GM23248 (cell line): ENCODE results near the gene SLC5A4. TPM values are rescaled to one million over a fixed set of nuclear protein-coding genes. Genes with fewer than 3 reads are reported as not detected.

Source experiments
- DNase-seq: peaks from one replicate; pipeline ENCODE4 v3.0.0-alpha.2; 2015
- H2AFZ ChIP-seq: fragments of 200-600 bp; sonication (generic); 2 replicates; pipeline ENCODE4 v1.6.1; 2016; ENCODE audit warnings: antibody characterized with exemption
- H3F3A ChIP-seq: fragments of 200-600 bp; sonication (generic); 2 replicates; pipeline ENCODE4 v1.6.1; 2016; ENCODE audit warnings: mild to moderate bottlenecking, antibody characterized with exemption, mixed run types; ENCODE audit not compliant: insufficient read depth
- H3K27ac ChIP-seq: fragments of 200-600 bp; sonication (generic); 2 replicates; pipeline ENCODE4 v1.5.1; 2016; ENCODE audit warnings: mild to moderate bottlenecking
- H3K27me3 ChIP-seq: fragments of 200-600 bp; sonication (generic); replicated peaks from 2 replicates; pipeline ENCODE4 v1.6.1; 2016; ENCODE audit warnings: mild to moderate bottlenecking; ENCODE audit not compliant: insufficient read depth
- H3K36me3 ChIP-seq: fragments of 200-600 bp; sonication (generic); 2 replicates; pipeline ENCODE4 v1.6.1; 2016; ENCODE audit warnings: low read depth, mild to moderate bottlenecking
- H3K4me1 ChIP-seq: fragments of 200-600 bp; sonication (generic); 2 replicates; pipeline ENCODE4 v1.6.1; 2016; ENCODE audit warnings: mild to moderate bottlenecking; ENCODE audit not compliant: insufficient read depth
- H3K4me2 ChIP-seq: fragments of 200-600 bp; sonication (generic); one replicate; pipeline ENCODE4 v1.6.1; 2016; ENCODE audit warnings: mild to moderate bottlenecking; ENCODE audit not compliant: unreplicated experiment
- H3K4me3 ChIP-seq: fragments of 200-600 bp; sonication (generic); 2 replicates; pipeline ENCODE4 v1.5.1; 2016; ENCODE audit warnings: mild to moderate bottlenecking
- H3K79me2 ChIP-seq: fragments of 200-600 bp; sonication (generic); 2 replicates; pipeline ENCODE4 v1.6.1; 2016; ENCODE audit warnings: mild to moderate bottlenecking; ENCODE audit not compliant: insufficient read depth
- H3K9ac ChIP-seq: fragments of 200-600 bp; sonication (generic); 2 replicates; pipeline ENCODE4 v1.6.1; 2016; ENCODE audit warnings: mild to moderate bottlenecking
- H3K9me2 ChIP-seq: fragments of 200-600 bp; sonication (generic); 2 replicates; pipeline ENCODE4 v1.6.1; 2016; ENCODE audit warnings: mixed run types, mild to moderate bottlenecking, moderate library complexity; ENCODE audit not compliant: insufficient read depth
- H3K9me3 ChIP-seq: fragments of 200-600 bp; sonication (generic); one replicate; pipeline ENCODE4 v1.6.1; 2017; ENCODE audit warnings: low read depth
- H4K20me1 ChIP-seq: fragments of 200-600 bp; sonication (generic); 2 replicates; pipeline ENCODE4 v1.6.0; 2016; ENCODE audit not compliant: insufficient read depth
- EZH2 ChIP-seq: fragments of 200-600 bp; sonication (generic); IDR thresholded peaks from 2 replicates; pipeline ENCODE4 v1.6.1; 2018; ENCODE audit warnings: antibody characterized with exemption, mild to moderate bottlenecking; ENCODE audit not compliant: insufficient read depth, poor library complexity, severe bottlenecking
- EZH2phosphoT487 ChIP-seq: fragments of 200-600 bp; sonication (generic); IDR thresholded peaks from 2 replicates; pipeline ENCODE4 v1.6.1; 2018; ENCODE audit warnings: antibody characterized with exemption, moderate library complexity, mild to moderate bottlenecking, low read depth; ENCODE audit not compliant: insufficient read depth
- WGBS, 2 experiments: methylation state at CpG; one replicate each; pipeline ENCODE4 v1.1.6; 2015 to 2017; ENCODE audit warnings: low lambda C conversion rate in 2 of 2, low coverage in 1 of 2; ENCODE audit errors: missing lambda C conversion rate in 2 of 2; 5-methylcytosine and 5-hydroxymethylcytosine counted together
- in situ Hi-C: fragments of 300-500 bp; cut with MboI; formaldehyde crosslinking; loops from 2 replicates; pipeline ENCODE4 v1.15.0; 2020
- polyA plus RNA-seq: library from polyadenylated mRNA; unstranded; fragments of >200 nt; fragmentation: Nextera tagmentation; extraction: Ambion mirVana; gene quantifications from 2 replicates; pipeline ENCODE4 v1.2.1, GENCODE V29; 2016
- total RNA-seq: library from RNA; depleted of rRNA; stranded (reverse); fragments of >200 nt; shearing (Covaris generic); gene quantifications from 2 replicates; pipeline ENCODE4 v1.2.3, GENCODE V29; 2014

The SLC5A4 gene
- total and polyA plus RNA-seq, 2 experiments from 2014 or later, result not detected

GRCh38 chr22:32255726-32256125 lies 579 bp upstream of the SLC5A4 start:
- H4K20me1 ChIP-seq, result no peaks in the 10 kb centered on the region
- H3K9me3 ChIP-seq, result no peaks in the 10 kb centered on the region
- H3F3A ChIP-seq, result no peaks in the 10 kb centered on the region
- no peak overlapping the region for H3K4me2 ChIP-seq
- 40 to 49% methylated on average over 3 of the region's 3 CpGs for WGBS, 2 experiments
- no peak overlapping the region for H3K4me3 ChIP-seq
- no peaks in the 10 kb centered on the region for H3K4me1 ChIP-seq
- H3K27me3 ChIP-seq, result peaks cover 9% of the 10 kb centered on the region; the same call in 1 of the 2 replicates
- no peaks in the 10 kb centered on the region for H3K36me3 ChIP-seq
- TF ChIP-seq EZH2, result no peak
- no peak for TF ChIP-seq EZH2phosphoT487
- no peak overlapping the region for H3K27ac ChIP-seq
- no peak for DNase-seq
- no peaks in the 10 kb centered on the region for H3K9me2 ChIP-seq
- no peak overlapping the region for H2AFZ ChIP-seq
- H3K79me2 ChIP-seq, result no peaks in the 10 kb centered on the region
- in situ Hi-C loops, result no loop called here
- H3K9ac ChIP-seq, result no peak overlapping the region

- H3K27me3 ChIP-seq, result peaks cover 4% of the 10 kb centered on the region; the same call in 1 of the 2 replicates
These were observed 5.9 kb downstream of the SLC5A4 start for GRCh38 chr22:32249231-32249630.

GRCh38 chr22:32248276-32248675 lies 6.9 kb downstream of the SLC5A4 start:
- no peaks in the 10 kb centered on the region for H3F3A ChIP-seq
- WGBS, 2 experiments, result 14 to 23% methylated on average over 1 of the region's 1 CpG
- no peak for TF ChIP-seq EZH2phosphoT487

More at GRCh38 chr22:32249231-32249630, 5.9 kb downstream of the SLC5A4 start:
- WGBS, 2 experiments, result 53 to 57% methylated on average over 1 of the region's 1 CpG
- Histone ChIP-seq H3K4me2 (no peak overlapping the region), H3K9ac (no peak overlapping the region), H3K36me3 (no peaks in the 10 kb centered on the region), H2AFZ (no peak overlapping the region), H3K4me1 (no peaks in the 10 kb centered on the region), H3K4me3 (no peak overlapping the region), H3K27ac (no peak overlapping the region), H4K20me1 (no peaks in the 10 kb centered on the region), H3K9me2 (no peaks in the 10 kb centered on the region), H3K9me3 (no peaks in the 10 kb centered on the region), H3K79me2 (no peaks in the 10 kb centered on the region), H3F3A (no peaks in the 10 kb centered on the region)
- TF ChIP-seq EZH2phosphoT487 (no peak), EZH2 (no peak)
- in situ Hi-C loops, result no loop called here
- DNase-seq, result no peak

GRCh38 chr22:32246166-32246565 lies 9.0 kb downstream of the SLC5A4 start:
- H3K9me2 ChIP-seq, result no peaks in the 10 kb centered on the region
- H3K27ac ChIP-seq, result no peak overlapping the region
- H3K27me3 ChIP-seq, result no peaks in the 10 kb centered on the region; the same call in 1 of the 2 replicates
- H4K20me1 ChIP-seq, result no peaks in the 10 kb centered on the region
- H3K9me3 ChIP-seq, result no peaks in the 10 kb centered on the region
- H3K4me3 ChIP-seq, result no peak overlapping the region
- in situ Hi-C loops, result no loop called here
- no peak for TF ChIP-seq EZH2phosphoT487
- TF ChIP-seq EZH2, result no peak
- no peaks in the 10 kb centered on the region for H3K4me1 ChIP-seq
- no peaks in the 10 kb centered on the region for H3K79me2 ChIP-seq
- H3F3A ChIP-seq, result no peaks in the 10 kb centered on the region
- DNase-seq, result no peak
- no peaks in the 10 kb centered on the region for H3K36me3 ChIP-seq
- no peak overlapping the region for H3K9ac ChIP-seq
- no peak overlapping the region for H2AFZ ChIP-seq
- H3K4me2 ChIP-seq, result no peak overlapping the region
- WGBS, 2 experiments, result 25 to 30% methylated on average over 5 of the region's 5 CpGs

More at GRCh38 chr22:32248276-32248675, 6.9 kb downstream of the SLC5A4 start:
- no peaks in the 10 kb centered on the region for H4K20me1 ChIP-seq
- DNase-seq, result no peak
- H3K4me3 ChIP-seq, result no peak overlapping the region
- H3K4me2 ChIP-seq, result no peak overlapping the region
- no peak overlapping the region for H3K27ac ChIP-seq
- no peaks in the 10 kb centered on the region for H3K4me1 ChIP-seq
- H3K27me3 ChIP-seq, result peaks cover 4% of the 10 kb centered on the region; the same call in 1 of the 2 replicates
- no peaks in the 10 kb centered on the region for H3K36me3 ChIP-seq
- in situ Hi-C loops, result no loop called here
- no peak overlapping the region for H2AFZ ChIP-seq
- no peaks in the 10 kb centered on the region for H3K79me2 ChIP-seq
- H3K9me3 ChIP-seq, result no peaks in the 10 kb centered on the region
- H3K9ac ChIP-seq, result no peak overlapping the region
- no peaks in the 10 kb centered on the region for H3K9me2 ChIP-seq

- in situ Hi-C loops, result no loop called here
- TF ChIP-seq EZH2, result no peak
- no peak for TF ChIP-seq EZH2phosphoT487
- H3K36me3 ChIP-seq, result no peaks in the 10 kb centered on the region
- H3K4me1 ChIP-seq, result no peaks in the 10 kb centered on the region
- H3K4me2 ChIP-seq, result no peak overlapping the region
- DNase-seq, result no peak
- H3K27me3 ChIP-seq, result peaks cover 3% of the 10 kb centered on the region; the same call in 1 of the 2 replicates
- H3K9me2 ChIP-seq, result no peaks in the 10 kb centered on the region
- WGBS, 2 experiments, result 50 to 53% methylated on average over 3 of the region's 3 CpGs
- no peaks in the 10 kb centered on the region for H4K20me1 ChIP-seq
- no peak overlapping the region for H2AFZ ChIP-seq
- no peaks in the 10 kb centered on the region for H3K9me3 ChIP-seq
- no peaks in the 10 kb centered on the region for H3K79me2 ChIP-seq
- no peaks in the 10 kb centered on the region for H3F3A ChIP-seq
- no peak overlapping the region for H3K27ac ChIP-seq
- no peak overlapping the region for H3K4me3 ChIP-seq
- no peak overlapping the region for H3K9ac ChIP-seq
These were observed 10.1 kb downstream of the SLC5A4 start for GRCh38 chr22:32245042-32245441.
